Epithelial cell of prostate (primary cell): Measurements from ENCODE around the gene HADHA.

Experiments
- DNase-seq: peaks from one replicate; pipeline ENCODE4 v3.0.0-alpha.2; 2011; ENCODE audit warnings: low read depth, low spot score
- H3K27ac ChIP-seq: fragments of 450-650 bp; 2 replicates; pipeline ENCODE4 v1.5.1; 2017; ENCODE audit warnings: mild to moderate bottlenecking

The HADHA gene

DNA sequence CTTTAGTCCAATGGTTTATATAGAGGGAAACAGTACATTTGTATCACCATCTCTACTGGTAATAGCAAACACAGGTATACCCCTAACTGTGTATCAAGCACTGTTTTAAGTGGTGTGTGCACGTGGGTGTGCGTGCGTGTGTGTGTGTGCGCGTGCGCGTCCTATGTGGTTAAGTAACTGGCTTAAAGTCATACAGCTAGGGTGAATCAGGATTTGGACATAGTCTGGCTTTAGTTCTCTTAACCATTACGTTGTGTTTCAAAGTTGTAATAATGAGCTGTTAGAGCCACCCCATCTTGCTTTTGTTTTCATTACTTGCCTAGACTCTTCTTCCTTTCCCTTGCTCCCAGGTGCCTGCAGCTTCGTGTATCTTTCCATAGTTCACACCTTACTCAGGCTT lies 2.4 kb upstream of the HADHA start:
- no peak for DNase-seq

DNA sequence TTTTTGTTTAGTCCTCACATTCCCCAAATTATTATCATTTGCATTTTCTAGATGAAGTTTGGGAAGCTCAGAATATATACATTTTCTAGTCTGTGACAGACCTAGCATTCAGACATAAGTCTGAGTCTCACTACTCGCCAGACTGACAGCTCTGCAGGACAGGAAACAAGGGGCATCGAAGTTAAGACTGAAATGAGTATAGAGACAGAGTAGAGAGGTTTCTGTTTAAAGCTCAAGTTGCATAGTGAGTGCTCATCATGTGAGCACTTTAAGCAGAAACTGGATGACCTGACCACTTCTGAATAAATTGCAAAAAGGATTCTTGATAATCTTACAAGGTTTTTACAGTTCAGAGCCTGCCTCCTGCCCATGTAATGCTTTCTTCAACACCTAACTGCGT lies 1.4 kb upstream of the HADHA start:
- DNase-seq, result no peak
- H3K27ac ChIP-seq, result peak overlapping the region; percentile 88

More for the DNA sequence above, 2.4 kb upstream of the HADHA start:
- no peak overlapping the region for H3K27ac ChIP-seq

DNA sequence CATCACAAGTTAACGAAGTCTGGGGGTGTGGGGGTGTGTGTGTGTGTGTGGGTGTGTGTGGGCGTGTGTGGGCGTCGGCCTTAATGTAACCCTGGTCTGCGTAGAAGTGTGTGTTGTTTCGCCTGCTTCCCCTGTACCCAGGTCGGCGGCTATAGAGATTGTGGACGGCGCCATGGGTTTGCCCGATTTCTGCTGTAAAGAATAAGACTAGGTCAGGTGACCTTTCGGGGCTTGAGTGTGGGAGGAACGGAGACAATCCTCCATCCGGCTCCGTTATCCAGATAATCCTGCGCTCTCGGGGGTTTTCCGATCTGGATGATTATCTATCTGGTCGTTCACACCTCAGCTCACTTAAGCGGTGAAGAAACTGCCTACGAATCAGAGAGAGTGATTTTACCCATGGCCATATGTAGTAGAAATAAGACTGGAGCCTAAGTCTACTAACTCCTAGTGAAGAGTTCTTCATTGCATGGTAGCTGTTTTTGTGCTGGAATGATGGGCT lies 850 bp upstream of the HADHA start:
- DNase-seq, result no peak
- peak overlapping the region; percentile 88 for H3K27ac ChIP-seq

DNA sequence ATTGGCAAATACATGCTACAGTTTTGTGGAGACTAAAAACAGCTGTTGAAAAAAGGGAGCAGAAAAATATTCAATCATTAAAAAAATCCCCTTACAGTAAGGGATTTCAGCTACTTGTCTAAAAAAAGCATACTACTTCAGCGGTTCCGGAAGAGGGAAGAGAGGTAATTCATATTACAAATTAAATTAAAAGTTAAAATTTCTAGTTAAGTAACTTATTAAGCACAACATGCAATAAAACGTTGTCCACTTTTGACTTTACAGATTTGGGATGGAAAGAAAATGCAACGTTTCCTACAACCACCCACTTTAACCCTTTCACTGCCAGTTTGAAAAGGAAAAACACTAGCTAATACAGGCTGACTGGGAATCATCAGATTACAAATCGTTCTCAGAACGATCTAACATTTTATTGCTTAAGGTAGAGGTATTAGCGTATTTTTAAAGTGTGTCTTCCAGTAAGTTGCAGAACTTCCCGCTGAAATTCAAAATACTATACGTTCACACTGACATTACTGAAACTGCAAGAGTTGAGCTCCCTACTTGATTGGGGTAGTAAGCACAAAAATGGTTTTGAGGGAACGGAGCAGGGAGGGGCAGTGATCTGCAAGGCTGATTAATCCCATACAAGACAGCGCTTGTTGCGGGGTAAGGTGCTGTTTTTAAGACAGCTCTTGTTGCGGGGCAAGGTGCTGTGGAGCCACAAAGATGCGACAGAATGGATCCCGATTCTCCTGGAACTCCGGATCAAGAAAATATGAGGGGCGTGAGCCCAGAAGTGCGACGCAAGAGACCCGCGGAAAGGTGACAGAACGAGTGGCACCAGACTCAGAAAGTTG lies 743 bp downstream of the HADHA start:
- no peak for DNase-seq
- peak overlapping the region; percentile 88 for H3K27ac ChIP-seq

DNA sequence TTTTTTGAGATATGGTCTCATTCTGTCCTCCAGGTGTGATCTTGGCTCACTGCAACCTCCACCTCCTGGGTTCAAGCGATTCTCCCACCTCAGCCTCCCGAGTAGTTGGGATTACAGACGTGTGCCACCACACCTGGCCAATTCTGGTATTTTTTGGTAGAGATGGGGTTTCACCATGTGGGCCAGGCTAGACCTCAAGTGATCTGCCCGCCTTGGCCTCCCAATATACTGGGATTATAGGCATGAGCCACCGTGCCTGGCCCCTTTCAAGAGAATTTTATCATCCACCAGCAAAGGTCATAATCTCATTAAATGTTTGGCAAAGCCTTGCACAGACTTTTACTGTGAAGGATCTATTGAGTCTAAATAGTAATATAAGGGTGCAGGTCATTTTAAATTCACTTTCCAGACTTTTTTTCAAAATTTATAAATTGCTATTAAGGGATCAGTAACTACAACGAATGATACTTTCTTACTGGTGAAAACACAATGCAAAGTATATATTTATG lies 2.5 kb downstream of the HADHA start:
- DNase-seq, result no peak
- no peak overlapping the region for H3K27ac ChIP-seq

DNA sequence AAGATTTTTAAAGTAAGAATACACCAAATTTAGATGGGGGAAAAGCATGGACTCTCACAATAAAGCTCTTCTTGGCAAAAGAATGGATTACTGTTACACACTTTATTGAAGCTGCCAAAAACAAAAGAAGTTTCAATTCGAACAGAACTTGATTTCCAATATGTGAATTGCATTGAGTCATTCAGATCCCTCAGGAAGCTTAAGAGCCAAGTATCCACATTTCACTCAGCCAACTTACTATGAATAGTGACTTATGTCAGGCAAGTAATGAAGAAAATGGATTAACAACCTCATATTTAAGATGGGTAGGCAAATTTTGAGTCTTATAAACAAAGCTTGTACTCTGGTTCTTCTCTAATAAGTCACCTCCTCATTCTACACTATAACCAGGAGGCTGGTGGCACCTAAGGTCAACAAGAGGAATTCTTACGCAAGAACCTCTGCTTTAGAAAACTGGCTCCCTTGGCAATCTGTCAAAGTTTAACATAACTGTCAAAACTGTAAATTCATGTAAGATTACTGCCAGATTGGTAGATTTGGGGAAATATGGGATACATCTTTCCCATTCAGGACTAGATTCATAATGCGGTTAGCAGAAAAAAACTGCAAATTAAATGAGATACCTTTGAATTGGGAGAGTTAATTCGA lies 6.0 kb downstream of the HADHA start:
- DNase-seq, result no peak
- H3K27ac ChIP-seq, result no peak overlapping the region

DNA sequence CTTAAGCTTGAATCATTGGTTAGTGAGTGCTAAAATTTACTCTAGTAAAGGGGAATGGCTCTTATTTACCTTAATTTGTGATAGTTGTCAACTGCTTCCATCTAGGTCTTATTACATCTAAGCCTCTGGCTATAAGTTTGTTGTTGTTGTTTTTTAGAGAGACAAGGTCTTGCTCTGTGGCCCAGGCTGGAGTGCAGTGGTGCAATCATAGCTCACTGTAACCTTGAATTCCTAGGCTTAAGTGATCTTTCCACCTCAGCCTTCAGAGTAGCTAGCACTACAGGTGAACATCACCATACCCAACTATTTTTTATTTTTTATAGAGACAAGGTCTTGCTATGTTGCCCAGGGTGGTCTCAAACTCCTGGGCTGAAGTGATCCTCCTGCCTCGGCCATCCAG lies 6.6 kb downstream of the HADHA start:
- DNase-seq, result no peak
- H3K27ac ChIP-seq, result no peak overlapping the region

DNA sequence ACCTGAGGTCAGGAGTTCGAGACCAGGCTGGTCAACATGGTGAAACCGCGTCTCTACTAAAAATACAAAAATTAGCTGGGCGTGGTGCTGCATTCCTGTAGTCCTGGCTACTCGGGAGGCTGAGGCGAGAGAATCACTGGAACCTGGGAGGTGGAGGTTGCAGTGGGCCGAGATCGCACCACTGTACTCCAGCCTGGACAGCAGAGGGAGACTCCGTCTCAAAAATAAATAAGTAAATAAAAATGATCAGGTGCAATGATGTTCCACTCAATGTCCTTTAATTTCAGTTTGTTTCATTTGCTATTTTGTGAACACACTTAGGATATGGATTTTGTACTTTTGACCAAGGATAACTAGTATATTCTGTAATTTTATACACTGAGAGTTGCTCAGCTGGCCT lies 9.3 kb downstream of the HADHA start:
- no peak overlapping the region for H3K27ac ChIP-seq
- no peak for DNase-seq

DNA sequence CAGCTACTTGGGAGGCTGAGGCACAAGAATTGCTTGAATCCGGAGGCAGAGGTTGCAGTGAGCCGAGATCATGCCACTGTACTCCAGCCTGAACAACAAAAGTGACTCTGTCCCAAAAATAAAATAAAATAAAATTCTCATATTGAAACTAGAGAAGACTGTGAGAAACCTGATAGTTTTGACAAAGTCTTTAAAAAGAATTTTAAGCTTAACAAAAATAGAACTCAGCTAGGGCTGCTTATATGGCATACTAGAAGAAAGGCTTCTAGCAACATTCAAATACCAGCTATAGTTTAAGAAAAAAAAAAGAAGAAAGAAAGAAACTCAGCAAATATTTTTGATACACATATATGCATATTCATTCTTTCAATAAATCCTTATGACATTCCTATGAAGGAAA lies 13.6 kb downstream of the HADHA start:
- DNase-seq, result no peak
- no peak overlapping the region for H3K27ac ChIP-seq

DNA sequence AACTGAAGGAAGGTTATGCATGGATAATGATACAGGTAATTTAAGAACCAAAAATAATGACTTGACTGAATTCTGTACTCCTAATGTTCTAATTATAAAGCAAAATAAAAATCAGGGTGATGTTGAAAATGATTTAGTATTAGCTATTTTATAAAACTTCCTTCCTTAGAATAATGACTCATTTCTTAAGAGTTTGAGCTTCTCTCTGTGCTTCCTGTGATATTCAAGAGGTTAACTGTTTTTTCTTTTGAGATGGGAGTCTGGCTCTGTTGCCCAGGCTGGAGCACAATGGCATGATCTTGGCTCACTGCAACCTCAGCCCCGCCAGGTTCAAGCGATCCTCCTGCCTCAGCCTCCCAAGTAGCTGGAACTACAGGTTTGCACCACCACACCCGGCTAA lies 14.8 kb downstream of the HADHA start:
- DNase-seq, result no peak
- no peak overlapping the region for H3K27ac ChIP-seq

DNA sequence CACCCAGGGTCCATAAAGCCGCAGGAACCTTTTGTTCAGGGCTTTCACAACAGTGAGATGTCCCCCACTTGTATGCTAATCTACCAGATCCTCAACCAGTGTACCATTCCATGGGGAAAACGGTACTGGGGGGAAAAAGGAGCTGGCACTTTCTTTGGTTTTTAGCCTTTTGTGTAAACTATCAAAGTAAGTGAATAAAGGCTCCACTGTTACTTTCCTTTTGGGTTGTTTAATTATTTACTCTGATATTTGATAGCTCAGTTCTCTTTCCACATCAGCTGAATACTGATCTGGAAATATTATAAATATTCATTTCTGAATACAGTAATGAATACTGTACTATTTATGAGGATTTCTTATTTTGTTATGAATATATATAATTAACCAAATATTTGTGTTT lies 20.3 kb downstream of the HADHA start:
- H3K27ac ChIP-seq, result no peak overlapping the region
- no peak for DNase-seq

DNA sequence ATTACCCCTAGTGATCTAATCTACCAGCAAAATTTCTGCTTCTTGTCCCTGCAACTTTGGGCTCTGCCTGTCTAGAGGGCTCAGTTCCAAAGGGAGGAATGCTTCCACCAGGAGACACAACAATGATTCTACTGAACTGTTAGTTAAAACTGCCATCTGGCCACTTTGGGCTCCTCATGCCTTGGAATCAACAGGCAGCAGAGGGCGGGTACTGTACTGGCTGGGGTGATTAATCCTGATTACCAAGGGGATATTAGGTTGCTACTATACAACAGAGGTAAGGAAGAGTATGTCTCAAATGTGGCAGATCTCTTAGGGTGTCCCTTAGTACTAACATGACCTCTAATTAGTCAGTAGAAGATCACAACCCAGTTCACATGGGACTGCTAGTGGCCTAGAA lies 21.4 kb downstream of the HADHA start:
- no peak for DNase-seq
- no peak overlapping the region for H3K27ac ChIP-seq

DNA sequence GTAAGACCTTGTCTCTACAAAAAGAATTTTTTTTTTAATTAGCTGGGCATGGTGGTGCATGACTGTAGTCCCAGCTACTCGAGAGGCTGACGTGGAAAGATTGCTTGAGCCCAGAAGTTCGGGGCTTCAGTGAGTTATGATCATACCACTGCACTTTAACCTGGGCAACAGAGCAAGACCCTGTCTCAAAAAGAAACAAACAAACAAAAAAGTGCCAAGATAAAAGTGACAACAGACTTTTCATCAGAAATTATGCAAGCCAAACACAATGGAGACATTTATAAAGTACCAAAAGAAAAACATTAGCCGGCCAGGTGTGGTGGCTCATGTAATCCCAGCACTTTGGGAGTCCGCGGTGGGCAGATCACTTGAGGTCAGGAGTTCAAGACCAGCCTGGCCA lies 26.7 kb downstream of the HADHA start:
- DNase-seq, result no peak
- H3K27ac ChIP-seq, result no peak overlapping the region

DNA sequence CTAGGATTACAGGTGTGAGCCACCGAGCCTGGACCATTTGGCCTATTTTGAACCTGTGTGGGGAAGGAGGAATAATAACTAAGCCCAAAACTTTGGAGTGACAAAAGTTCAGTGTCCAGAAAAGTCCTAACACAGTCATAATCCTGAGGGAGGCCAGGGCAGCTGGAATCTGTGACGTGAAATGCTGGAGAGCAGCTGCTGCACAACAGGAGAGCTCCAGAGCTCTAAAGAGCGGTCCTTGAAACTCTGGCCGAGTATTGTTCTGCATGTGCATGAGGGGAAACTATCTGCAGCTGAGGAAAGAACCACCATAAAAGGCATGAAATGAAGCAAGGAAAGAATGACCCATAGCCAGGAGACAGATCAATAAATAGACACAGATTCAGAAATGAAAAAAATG lies 27.8 kb downstream of the HADHA start:
- H3K27ac ChIP-seq, result no peak overlapping the region
- no peak for DNase-seq

DNA sequence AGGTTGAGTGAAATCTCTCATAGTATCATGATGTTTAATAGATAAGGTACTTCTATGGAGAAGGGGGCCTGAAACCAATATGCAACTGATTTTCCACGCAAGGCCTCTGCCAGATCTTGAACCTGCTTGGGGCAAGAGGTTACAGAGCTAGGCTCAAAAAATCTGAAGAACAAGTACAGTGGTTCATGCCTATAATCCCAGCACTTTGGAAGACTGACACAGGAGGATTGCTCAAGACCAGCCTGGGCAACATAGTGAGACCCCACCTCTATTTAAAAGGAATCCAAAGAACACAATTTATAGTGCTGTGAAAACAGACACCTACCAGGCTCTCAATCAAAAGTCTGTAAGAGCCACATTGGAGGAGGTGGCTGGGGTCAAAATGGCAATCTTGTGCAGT lies 28.6 kb downstream of the HADHA start:
- no peak overlapping the region for H3K27ac ChIP-seq
- no peak for DNase-seq

DNA sequence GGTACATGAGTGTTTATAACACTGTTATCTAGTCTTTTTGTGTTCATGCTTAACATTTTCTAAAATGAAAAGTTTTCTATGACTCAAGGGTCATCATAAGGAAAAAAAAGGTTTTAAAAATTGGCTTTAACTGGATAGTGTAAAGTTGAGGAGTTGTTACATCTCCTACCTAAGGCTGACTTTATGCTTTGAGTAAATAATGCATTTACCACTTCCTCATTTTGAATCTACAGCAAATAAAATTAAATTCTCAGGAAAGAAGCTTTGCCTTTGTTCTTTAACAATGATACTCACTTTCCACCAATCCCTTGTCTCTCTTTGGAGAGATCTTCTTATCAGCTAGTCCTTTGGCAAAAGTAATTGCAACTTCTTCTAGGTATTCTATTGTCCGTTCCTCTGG lies 29.7 kb downstream of the HADHA start:
- no peak for DNase-seq
- no peak overlapping the region for H3K27ac ChIP-seq

DNA sequence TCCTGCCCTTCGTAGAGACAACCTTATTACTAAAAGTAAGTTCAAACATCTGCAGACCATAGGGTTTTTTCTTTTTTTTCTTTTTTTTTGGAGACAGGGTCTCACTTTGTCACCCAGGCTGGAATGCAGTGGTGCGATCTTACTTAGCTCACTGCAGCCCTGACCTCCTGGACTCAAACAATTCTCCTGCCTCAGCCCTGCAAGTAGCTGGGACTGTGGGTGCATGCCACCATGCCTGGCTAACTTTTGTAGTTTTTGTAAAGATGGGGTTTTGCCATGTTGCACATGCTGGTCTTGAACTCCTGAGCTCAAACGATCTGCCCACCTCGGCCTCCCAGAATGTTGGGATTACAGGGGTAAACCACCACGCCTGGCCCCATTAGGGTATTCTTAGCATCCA lies 32.4 kb downstream of the HADHA start:
- no peak for DNase-seq
- H3K27ac ChIP-seq, result no peak overlapping the region

DNA sequence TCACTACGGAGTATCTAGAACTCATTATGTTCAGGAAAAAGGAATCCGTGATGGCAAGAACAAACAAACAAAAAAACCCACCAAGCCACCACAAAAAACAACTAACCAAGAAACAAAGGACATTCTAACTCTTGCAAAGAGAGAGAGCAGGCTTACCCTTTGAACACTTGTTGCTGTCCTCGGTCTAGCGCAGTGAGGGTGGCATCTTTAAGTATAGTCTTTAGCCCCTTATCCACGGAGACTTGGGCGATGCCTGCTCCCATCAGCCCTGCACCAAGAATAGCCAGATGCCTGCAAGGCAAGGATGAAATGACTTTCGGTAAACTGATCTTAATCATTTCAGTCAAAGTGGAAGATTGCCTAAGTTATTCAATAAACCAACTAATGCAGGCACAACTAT lies 40.5 kb downstream of the HADHA start:
- H3K27ac ChIP-seq, result no peak overlapping the region
- DNase-seq, result no peak

DNA sequence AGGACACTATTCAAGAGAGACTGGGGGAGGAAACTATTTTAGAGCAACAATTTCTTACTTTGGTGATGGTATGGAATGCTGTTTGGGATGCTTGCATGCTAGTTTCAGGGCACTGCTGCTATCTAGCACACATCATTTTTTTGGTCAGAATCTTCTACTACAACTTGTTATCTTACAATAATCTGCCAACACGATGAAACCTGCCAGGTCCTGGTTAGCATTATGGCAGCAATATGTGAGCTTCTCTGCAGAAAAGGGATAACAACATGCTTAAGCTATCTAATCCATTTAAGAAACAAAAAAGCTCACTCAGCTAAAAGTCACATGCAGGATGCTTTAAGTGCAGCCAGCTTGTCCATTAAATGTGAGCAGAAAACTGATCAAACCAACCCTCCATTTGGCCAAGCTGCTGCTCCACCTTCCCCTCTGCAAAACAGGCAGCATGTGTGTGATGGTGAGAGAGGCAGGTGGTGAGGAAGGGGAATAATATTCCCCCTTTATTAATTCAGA lies 41.4 kb downstream of the HADHA start:
- H3K27ac ChIP-seq, result no peak overlapping the region
- no peak for DNase-seq

DNA sequence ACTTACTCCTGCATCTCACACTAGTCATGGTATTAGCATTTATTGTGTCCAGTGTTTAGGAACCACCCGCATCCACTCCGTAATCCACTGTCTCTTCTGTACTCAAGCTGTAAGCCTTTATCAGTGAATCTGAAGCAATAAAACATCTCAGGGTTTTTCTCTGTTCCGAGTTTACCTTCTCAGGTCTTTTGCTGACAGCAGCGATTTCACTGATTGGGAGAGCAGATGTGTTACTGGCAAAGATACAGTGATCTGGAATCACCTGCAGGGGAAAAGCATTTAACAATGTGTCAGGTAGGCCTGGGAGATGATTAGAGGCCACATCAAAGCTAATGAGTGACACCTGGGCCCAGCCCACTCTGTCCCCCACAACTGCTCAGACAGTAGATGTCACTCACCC lies 46.9 kb downstream of the HADHA start:
- H3K27ac ChIP-seq, result no peak overlapping the region
- no peak for DNase-seq

DNA sequence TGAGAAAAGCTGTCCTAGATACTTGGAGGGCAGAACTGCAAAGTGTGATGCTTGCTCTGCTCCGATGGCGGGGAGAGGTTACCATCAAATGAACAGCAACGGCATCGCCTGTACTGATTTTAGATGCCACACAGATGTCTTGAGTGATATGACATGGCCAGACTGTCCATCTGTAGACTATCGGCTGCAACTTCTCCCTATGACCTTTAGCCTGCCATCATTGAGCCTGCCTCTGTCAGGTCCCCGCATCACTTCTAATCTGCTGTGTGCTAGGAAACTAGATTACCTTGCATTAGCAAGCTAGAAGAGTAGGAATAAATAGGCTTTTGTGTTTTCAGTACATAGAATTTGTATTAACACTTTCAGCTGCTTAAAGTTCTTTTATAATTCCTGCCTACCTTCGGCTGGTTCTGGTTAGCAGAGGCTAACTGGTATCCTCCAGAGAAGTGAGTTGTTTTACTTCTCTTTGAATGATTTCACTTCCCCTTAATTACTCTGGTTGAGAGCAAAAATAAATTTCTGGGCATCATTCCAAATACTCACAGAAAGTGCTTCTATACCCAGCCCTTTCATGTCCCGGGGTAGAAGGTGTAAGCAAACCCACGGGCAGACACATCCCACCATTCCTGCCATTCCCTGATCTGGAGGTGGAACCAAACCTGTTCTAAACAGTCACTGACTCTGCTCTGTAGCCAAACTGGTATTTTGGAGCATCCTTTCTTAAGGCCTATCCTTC lies 47.6 kb downstream of the HADHA start:
- H3K27ac ChIP-seq, result no peak overlapping the region
- no peak for DNase-seq
